Stimulated activated CD4-positive, alpha-beta T cell treated with anti-CD3 and anti-CD28 coated beads, TNF-alpha, amount 100 ng/mL, for 48 hours (primary cell): ENCODE measurements around the gene CCDC102B.
"Not testable (repeated sequence)": the region's sequence is repeated elsewhere in the genome, so short reads cannot be mapped to it uniquely, and the experiment has no call there.

Experiments used
- DNase-seq, 3 donors: peaks; one replicate each; pipeline ENCODE4 v3.0.0-alpha.2; 2020; ENCODE audit warnings: low read depth in 3 of 3

CCDC102B gene

DNA sequence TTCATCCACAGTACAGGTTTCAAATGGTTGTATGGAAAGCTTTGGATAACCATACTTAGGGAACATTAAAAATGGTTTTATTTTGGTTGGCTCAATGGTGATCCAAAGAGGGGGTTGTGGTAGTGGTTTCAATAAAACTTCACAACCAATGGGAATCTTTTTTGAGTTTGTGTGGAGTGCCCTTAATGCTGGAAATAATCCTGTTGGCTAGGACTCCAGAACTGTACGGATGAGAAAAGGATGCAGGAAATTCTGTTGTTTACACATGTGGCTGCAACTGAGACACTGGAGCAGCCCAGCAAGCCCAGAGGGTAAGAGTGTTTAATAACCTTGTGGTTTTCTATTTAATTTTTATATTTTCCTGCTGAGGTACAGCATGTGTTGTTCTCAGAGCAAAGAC, at the start of gene CCDC102B:
Gene CCDC102B (plus strand): TSS at position 210 of the 400 bp plus-strand sequence. CDS start 38,684 bp downstream, outside the sequence.
- DNase-seq = no peak

DNA sequence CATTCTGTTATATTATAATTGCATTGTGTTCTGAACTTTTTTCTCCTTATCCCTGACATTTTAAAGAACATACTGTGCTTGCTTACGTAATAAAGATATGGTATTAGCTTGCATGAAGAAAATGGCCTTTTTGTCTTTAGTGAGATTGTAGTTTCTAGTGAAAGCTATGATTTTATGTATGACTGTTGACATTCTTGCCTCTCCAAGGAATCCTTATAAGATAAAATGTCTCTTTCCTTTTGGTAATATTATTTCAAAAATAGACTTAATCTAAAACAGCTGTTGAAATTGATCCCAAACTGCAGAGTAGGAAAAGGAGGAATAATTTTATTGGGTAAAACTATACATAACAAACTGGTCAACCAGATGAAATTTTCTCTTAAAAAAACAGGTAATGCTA, 40.8 kb upstream of the CCDC102B start:
- no peak for DNase-seq

DNA sequence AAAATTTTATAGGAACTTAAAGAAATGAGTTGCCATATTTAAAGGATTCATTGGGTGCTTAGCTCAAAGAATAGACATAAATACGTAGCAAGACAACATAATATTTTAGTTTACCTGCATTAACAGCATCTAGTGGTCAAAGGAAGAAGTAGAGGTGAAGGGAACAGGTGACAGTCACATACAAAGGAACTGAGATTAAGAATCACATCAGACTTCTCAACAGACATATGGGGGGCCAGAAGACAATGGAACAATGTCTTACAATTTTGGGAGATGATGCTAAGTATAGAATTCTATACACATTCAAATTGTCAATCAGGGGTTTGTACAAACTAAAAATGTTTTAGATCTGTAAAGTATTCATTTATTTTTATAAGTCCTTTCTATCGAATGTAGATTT, 38.6 kb upstream of the CCDC102B start:
- no peak for DNase-seq

DNA sequence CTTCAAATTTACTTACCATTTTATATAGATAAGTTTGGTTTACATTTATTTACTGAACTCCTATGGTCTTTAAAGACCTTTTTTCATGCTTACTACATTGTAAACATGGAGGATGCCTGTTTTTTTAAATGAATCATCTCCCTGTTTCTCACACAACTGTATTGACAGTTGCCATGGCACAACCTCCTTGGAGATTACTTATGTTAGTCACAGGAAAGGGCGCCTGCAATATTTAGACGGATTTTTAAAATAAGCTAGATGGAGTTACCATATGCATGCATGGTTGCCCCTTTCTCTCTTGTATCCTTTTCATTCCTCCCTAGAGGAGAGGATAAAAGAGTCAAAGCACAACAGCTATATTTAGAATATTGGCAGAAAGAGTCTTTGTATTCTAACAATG, 34.8 kb upstream of the CCDC102B start:
- DNase-seq = no peak

DNA sequence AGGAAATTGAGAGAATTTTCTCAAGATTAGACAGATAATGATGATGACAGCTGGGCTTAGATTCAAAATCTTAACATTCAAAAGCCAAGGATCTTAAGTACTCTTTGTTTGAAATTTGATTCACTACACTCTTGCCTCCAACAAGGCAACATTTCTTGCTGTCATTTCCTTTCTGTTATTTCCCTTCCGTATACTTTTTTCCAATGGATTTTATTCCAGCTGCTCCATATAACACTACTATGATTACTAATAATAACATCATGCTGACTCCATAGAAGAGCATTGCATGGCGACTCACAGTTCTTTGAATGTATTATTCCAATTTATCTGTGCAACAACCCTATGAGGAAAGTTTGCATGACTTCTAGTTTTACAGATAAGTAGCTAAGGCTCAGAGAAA, 33.9 kb upstream of the CCDC102B start:
- no peak for DNase-seq

DNA sequence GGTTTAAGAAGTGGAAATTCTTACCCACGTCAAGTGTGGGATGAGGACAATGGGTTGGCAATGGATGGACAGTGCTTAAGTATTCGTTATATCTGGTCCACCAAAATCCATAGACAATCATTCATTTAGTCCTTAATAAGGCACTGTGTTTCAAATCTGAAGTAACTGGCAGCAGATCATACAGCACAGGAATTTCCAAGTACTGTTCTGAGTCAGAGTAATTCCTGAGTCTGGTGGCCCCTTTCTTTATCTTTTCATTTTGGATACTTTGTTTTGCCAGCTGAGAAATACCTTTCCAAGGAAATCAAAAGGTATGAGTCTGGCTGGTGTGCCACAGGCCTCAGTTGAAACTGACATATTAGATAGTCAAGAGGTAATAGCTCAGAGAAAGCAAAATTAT, 31.4 kb upstream of the CCDC102B start:
- DNase-seq = no peak

DNA sequence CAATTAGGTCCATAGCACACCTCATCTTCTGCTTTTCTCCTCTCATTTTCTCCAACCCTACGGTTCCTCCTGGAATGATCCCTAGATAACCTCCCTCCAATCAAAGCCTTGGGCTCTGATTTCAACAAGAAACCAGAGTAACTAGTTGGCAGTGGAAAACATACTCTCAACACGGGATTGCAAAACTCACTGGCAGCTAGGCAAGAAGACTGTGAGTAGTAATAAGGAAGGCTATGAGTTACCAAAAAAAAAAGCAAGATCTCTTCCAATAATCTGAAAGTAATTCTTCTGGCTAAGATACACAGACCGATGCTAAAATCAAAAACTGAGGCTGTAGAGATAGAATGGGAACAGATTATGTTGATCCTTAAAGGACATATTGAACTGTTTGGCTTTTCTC, 28.4 kb upstream of the CCDC102B start:
- DNase-seq = no peak

DNA sequence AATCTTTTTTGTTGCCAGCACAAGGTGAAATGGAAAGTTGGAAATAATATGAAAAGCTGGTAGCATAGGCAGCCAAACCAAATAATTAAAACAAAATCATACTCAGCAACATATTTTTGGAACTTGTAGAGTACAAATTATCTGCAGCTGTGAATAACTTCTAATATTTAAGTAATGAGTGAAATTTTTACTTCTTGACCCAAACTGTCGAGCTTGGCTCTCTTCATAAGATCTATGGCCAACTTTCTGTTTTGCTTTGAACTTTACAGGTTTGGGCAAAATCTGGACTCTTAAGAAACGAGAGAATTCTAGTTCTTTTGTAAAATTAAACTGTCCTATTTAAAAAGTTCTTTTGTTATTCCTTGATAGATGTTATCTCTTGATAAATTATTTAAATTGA, 25.6 kb upstream of the CCDC102B start:
- DNase-seq = no peak

DNA sequence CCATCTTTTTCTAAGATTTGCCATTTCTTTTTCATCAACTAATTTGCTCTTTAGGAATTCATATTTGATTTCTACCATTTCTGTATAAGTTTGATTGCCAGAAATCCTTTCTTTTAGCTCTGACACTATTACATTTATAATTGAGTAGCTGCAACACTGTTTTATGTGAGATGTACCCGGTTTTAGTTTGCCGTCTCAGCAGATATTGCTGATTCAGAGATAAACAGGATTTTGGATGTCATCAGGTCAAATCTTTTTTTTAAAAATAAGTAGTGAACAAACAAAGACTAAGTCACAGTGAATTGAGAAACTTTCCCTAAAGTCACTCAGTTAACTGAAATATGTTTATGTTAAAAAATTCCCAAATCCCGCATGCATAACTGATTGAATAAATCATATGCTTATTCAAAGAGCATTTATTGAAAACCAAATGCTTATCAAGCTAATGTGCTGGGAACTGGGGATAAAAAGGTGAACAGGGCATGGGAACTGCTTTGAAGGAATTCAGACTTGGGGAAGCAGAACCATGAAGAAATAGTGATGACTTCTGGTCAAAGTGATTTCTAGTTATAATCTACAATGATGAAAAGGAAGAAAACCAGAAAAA, 19.5 kb upstream of the CCDC102B start:
- no peak for DNase-seq

DNA sequence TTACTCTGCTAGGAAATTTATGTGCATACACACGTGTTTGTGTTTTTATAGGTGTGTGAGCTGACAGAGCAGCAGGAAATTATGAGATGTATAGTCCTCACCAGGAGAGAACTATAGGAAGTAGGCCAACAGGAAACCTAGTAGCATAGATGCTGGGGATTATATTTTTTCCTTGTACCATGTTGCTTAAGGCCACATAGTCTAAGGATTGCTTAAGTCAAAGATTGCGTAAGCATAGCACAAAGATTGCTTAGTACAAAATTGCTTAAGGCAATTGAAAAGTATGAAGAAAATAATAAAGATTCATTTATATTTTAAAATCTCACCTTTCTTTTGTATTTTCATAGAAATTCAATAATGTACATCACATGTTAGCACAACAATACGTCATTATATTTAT, 18.7 kb upstream of the CCDC102B start:
- DNase-seq = no peak

DNA sequence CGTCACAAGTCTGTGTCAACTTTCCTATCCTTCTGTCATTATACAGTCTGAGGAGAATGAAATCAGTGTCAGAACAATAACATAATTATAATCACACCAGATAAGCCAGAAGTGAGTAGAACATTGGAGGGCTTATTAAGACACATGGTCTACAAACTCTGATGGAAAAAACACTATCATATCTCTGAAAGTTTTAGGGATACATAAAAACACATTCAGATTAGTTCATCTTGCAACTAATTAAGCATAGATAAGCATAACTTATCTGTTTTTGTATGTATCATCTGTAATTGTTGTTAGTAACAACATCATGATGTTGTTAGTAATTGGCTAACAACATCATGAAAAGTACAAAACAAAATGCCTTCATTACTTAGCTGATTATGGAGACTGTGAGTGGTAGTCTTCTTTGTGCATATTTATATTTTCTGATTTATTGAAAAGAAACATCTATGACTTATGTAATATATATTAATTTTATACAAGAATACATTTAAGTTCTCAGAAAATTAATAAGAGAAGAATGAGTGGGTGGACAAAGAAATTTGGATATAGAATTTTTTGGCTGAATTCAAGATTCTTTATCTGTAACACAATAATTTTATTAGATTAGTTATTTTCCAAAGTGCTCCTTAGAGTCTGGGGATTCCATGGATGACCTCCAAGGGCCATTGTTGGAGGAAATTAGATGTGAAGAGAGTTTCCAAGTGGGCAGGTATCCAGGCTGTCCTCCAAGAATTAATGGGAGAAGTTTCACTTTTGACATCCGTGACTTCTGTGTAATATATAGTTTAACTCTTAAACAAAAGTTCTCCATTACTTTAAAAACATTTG, 16.9 kb upstream of the CCDC102B start:
- DNase-seq = no peak

DNA sequence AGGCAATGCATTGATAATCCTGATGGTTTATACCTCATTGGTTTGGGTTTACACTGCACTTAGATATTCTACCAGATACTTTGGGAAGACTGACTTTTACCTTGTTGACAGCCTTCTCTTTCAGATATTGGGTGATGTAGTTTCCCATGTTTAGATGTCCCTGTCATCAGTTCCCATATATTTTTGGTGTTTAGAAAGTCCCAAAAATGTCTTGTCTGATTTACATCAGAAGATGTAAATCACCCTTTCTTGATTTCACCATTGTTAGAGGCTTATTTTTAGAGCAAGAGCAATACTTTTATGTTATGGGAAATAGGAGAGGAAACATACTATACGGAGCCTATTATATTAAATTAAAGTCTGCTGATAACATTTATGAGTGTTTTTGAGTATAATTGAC, 14.4 kb upstream of the CCDC102B start:
- DNase-seq = no peak

DNA sequence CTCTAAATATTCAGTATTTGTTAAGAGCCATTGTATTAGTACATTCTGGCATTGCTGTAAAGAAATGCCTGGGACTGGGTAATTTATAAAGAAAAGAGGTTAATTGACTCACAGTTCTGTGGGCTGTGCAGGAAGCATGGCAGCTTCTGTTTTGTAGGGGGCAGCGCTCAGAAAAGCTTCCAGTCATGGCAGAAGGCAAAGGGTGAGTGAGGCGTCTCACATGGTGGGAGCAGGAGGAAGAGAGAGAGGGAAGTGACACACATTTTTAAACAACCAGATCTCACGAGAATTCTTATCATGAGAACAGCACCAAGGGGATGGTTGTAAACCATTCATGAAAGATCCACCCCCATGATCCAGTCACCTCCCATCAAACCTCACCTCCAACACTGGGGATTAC, 13.8 kb upstream of the CCDC102B start:
- DNase-seq = no peak

DNA sequence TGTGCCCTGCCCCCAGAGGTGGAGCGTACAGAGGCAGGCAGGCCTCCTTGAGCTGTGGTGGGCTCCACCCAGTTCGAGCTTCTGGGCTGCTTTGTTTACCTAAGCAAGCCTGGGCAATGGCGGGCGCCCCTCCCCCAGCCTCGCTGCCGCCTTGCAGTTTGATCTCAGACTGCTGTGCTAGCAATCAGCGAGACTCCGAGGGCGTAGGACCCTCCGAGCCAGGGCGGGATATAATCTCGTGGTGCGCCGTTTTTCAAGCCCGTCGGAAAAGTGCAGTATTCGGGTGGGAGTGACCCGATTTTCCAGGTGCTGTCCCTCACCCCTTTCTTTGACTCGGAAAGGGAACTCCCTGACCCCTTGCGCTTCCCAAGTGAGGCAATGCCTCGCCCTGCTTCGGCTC, 7.6 kb upstream of the CCDC102B start:
- DNase-seq = not testable (repeated sequence)

DNA sequence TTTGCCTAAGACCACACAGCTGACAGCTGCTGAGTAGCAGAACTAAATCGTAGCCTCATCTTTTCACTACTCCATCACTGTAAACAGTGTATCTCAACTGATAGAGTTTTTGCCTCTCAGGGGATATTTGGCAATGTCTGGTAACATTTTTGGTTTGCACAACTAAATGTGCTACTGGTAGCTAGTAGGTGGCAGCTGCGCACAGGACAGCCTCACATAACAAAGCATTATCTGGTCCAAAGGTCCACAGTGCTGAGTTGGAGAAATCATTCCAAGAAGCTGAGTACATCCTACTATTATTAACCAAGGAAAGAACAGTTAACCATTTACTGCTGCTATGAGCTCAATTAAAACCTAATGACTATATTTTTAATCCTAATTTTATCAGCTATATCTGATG, 6.1 kb upstream of the CCDC102B start:
- no peak for DNase-seq

DNA sequence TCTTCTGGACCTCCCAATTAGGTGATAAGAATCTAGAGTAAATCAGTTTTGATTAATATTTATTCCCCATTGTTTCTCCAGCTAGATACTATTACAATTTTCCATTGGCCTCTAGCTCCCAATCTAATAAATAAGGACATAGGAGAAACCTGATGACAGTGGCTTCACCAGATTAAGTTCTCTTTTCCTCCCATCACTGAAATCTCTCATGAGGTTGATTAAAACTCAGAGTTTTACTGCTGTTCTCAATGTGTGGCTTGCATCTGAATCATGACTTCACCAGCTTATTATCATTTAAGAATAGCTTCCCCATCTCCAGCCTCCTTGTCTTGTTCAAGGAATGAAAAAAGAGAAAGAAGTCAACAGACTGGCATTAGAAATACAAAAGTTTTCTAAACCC, 3.9 kb upstream of the CCDC102B start:
- no peak for DNase-seq

DNA sequence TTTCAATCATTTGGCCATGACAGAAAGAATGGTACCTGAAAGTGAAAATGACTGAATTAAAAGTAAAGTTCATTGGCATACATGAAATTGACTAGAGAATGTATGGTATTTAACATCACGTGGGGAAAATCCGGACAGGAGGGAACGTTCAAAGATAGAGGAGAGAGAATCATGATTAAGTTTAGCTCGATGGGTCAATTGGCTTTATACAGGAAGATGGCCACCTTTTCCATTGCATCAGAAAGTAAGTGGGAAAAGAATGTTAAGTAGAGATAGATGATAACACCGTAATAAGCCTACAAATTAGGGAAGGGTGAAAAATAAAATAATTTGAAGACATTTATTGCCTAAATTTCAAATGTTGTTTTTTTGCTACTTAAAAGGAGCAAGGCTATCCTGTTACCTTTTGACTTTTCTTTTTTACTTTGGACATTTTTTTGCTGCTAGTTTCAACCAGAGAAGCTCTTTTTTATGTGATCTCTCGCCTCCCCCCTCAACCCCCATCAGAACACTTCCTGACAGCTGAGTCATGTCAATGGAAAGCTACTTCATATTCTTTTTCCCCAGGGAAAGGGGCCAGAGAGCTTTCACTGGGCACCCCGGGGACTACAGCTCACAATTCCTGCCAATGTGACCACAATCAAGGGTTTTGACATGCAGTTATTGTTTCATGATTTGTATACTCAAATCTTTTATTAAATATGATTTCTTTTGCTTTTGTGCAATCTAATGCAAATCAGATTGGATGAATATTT, 767 bp upstream of the CCDC102B start:
- no peak for DNase-seq

DNA sequence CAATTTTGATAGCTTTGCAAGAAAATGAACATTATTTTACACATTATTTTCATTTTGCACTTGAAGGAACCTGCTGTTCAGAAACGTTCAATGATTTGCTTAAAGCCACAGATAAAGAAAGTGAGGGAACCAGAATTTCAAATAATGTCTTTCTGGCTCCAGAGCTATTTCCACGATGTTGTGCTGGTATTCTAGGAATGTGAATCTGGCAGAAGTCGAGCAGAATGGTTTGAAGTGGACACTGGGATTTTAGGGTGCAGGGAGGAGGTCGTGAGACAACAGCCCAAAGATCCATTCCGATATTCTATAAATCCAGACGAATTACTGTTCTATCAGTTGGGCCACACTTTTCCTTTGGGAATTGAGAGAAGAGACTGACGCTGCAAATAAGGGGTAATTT, 2.2 kb downstream of the CCDC102B start:
- DNase-seq = no peak

DNA sequence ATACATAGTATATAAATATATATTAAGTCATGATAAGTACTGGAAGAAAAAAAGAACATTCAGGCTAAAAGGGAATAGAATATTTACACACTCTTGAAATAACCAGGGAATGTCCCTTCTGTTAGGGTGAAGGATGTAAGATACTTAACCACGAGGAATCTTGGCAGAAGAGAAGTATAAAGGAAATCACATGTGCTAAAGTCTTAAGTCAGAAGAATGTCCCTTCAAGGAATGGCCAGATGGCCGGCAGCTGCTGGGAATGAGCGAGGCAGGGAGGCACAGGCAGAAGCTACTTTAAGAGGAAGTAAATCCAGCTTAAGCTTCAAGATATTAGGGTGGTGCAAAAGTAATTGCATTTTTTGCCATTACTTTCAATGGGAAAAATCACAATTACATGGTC, 5.5 kb downstream of the CCDC102B start:
- DNase-seq = no peak

DNA sequence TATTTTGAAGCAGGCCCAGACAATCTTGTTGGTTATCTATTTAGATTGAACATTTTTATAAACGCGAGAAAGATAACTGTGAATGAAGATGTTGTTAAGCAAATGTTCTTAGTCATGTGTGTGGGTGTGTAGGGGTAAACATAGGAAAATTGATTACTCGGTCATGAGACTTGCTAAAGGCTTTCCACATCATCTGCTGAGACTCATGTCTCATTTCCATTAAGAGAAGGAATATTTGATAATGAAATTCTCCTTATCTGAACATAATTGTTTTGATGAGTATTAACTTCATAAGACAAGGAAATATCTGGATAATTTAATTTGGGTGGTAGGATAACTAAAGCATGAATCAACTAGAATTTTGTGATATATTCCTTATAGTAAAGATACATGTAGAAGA, 19.7 kb downstream of the CCDC102B start:
- DNase-seq = no peak

DNA sequence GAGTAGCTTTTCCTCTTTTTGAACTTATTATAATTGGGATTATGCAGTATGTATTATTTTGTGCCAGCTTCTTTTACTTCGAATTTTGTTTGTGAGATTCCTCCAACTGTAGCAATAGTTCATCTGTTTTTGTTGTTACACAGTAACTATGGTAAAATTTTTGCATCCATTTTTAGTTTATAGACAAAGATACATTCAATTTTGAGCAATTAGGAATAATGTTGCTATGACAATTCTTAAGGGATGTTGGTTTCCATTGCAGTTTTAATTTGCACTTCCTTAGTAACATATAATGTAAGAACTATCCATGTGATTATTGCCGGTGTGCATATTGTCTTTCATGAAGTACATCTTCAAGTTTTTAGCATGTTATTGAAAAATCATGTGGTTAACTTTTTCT, 20.7 kb downstream of the CCDC102B start:
- DNase-seq = no peak

DNA sequence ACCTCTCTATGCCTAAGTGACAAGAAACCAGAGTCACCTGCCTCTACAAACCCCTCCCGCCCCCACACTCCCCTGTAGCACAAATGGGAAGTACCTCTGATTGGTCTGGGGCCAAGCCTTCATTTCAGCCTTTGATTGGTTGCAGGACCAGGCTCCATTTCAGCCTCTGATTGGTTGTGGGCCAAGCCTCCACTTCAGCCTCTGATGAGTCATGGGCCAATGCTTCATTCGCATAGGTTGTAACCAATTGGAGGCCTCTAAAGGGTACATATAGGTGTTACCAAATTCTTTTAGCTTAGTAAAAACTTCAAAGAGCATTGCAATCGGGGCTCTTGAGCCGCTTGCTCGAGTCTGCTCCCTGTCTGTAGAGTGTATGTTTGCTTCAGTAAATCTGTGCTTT, 25.0 kb downstream of the CCDC102B start:
- DNase-seq = no peak

DNA sequence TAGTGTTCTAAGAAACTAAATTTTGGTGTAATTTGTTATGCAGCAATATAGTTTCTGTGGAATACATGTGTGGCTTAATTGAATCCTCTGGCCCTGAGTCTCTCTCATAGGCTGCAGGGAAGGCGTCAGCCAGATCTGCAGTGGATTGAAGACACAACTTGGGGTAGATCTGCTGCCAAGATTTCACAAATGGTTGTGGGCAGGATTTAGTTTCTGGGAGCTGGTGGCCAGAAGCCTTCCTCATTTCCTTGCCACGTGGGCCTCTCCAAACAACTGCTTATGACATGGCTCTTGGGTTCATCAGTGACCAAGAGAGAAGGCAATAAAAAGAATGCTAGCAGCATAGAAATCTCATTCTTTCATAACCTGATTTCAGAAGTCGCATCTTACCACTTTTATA, 28.2 kb downstream of the CCDC102B start:
- no peak for DNase-seq
